UCSD-AML1 (cell line): ENCODE results near the gene INAFM1.

Experiments
- DNase-seq: peaks from one replicate; lab custom pipeline; 2025; ENCODE audit not compliant: unreplicated experiment; lab: John Stamatoyannopoulos, UW

The INAFM1 gene

DNA sequence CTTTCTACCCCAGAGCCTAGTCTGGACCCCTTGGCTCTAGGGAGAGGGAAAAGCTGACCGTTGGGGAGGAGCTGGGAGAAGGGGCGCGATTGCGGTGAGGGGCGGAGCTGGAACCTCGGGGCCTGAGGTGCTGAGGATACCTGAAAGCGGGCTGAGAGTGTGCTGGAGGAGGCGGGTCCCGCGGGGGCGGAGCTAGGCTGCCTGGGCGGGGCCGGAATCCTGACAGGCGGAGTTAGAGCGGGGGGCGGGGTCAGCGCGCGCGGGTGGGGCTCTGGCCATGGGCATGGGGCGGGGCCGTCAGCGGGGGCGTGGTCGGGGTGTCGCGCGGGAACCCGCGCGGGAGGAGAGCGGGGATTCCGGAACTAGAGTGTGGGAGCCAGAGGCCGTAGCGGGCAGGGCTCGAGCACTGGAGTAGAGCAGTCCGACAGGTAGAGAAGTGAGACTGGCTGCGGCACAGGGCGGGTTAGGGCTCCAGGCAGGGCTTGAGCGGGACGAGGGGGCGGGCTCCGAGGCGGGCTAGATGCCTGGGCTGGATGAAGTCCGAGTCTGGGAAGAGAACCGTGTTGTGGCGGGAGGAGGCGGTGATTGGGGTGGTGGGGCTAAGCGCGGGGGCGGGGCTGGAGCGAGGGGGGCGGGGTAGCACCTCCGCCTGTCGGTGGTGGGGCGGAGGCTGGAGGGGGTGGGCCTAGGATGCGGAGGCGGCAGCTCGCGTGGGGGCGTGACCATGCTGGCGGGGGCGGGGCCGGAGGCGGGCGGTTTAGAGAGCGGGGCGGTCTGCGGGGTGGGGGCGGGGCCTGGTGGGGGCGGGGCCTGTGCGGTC, at the start of gene INAFM1:
INAFM1 (plus strand) TSS at position 815 of the 820 bp plus-strand sequence. CDS start 35 bp downstream, outside the sequence.
- peak; percentile 94 for DNase-seq

- DNase-seq: peak; percentile 90
Observed at GRCh38 chr19:47225746-47226425, 48.8 kb upstream of the INAFM1 start.

- DNase-seq: peak; percentile 90
Observed at GRCh38 chr19:47226426-47227351, 48.0 kb upstream of the INAFM1 start.

GRCh38 chr19:47227352-47228167, 47.1 kb upstream of the INAFM1 start:
- peak; percentile 94 for DNase-seq

GRCh38 chr19:47228168-47228936, 46.3 kb upstream of the INAFM1 start:
- DNase-seq: peak; percentile 75

GRCh38 chr19:47228937-47229675, 45.6 kb upstream of the INAFM1 start:
- peak; percentile 44 for DNase-seq

GRCh38 chr19:47229676-47230053, 45.0 kb upstream of the INAFM1 start:
- no peak for DNase-seq

DNA sequence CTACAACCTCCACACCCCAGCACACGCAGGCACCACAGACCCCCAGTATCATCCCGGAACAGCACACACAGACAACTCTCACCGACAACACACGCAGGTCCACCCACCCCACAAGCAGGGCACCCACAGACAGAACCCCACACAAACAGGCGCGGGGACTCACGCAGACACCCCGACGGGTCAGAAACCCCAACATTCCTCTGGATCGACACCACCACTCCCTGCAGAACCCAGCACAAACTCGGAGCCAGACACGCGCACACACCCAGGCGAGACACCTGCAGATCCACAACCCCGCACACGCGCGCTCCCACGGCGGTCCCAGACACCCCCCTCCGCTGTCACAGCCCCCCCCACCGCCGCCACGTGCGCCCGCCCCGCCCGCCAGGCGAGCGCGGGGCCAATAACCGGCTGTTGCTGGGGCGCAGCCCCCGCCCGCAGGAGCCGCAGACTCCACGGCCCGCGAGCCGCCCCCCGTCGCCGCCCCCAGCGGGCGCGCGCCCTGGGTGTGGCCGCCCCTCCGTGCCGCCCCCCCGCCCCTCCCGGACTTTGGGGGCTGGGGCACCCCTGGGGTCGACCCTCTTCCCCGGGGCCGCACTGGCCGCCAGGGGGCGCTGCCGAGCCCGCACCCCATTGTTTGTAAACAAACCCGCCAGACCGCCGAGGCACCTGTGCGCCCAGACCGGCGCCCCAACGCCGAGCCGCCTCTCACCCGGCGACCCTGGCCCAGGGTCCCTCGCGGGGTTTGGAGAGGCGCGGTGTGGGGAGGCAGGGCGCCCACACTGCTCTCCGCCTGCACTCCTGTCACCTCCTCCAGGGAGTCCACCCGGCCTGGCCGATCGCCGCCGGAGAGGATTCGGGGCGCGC, 44.4 kb upstream of the INAFM1 start:
- peak; percentile 75 for DNase-seq

DNA sequence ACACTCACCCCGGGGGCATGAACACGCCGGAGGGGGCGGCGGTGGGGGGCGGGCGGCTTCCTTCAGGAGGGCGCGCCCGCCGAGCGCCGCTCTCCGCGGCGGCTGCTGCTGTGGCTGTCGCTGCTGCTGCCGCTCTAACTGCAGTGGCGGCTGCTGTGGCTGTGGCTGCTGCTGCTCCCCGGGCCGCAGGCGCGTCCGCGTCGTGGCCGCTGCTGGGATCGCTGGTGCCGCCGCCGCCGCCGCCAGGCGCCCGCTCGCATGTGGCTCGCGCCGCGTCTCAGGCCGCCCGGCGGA, 43.8 kb upstream of the INAFM1 start, which contains the start of gene BBC3:
BBC3 (minus strand) TSS at position 279 of the 294 bp plus-strand sequence. CDS start 2,768 bp downstream, outside the sequence.
- DNase-seq: no peak

GRCh38 chr19:47231215-47232054, 43.2 kb upstream of the INAFM1 start:
- DNase-seq: peak; percentile 92

- peak; percentile 53 for DNase-seq
Observed at GRCh38 chr19:47232422-47233211, 42.1 kb upstream of the INAFM1 start.

DNA sequence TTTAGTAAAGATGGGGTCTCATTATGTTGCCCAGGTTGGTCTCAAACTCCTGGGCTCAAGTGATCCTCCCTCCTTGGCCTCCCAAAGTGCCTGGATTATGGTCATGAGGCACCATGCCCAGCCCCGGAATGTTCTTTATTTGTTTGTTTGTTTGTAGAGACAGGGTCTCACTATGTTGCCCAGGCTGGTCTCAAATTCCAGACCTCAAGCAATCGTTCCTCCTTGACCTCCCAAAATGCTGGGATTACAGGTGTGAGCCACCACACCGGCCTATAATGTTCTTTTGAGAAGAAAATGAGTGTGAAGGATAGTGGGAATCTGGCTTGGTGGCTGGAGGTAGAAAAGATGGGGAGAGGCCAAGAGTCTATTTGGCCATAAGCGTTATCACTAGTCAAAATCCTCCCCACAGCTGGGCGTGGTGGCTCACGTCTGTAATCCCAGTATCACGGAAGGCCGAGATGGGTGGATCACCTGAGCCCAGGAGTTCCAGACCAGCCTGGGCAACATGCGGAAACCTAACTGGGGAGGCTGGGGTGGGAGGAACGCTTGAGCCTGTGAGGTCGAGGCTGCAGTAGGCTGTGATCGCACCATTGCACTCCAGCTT, 38.5 kb upstream of the INAFM1 start:
- DNase-seq: no peak

DNA sequence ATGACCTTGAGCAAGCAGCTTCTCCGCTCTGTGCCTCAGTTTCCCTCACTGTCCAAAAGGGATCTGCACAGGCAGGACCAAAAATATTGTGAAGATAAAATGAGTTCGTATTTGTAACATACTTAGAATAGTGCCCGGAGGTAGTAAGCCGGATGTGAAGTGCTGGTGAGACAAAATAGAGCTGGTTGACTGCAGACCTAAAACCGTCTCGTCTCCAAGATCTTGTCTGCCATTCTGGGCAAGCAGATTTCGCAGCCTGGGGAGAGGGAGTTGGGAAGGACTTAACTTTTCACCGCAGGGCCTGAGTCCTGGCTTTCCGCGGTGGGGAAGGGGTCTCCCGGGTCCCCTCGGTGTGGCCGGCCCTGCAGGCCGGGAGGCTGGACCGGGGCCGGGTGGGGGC, 35.5 kb upstream of the INAFM1 start:
- no peak for DNase-seq

DNA sequence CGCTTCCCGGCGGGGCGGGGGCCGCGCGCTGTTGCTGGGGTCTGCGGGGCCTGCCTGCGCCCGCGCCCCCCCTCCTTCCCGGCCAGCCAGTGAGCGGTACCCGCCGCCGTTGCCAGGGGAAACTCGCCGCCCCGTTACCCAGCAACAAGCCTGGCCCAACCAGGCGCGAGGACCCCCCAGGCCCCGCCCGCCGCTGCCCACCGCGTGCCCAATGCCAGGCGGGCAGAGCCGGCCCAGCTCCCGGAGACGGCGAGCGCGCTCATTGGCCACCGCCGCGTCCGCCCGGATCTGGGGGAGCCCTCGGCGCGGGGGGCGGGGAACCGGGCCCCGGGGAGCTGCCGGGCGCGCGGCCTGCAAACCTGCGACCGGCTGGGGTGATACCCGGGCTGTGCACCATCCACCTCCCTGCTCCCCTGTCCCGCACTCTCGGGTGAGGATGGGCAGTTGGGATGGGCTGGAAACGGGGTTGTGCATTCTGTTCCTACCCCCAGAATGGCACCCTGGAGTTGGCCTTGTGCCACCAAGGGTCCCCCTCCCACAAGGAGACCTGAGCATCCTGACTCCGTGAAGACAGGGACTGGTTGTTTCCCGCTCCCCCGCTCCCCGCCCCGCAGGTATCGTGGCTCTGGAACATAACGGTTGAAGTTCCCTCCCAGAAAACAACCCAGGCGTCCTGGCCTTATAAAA, 34.9 kb upstream of the INAFM1 start:
- DNase-seq: no peak

GRCh38 chr19:47240556-47240955, 34.1 kb upstream of the INAFM1 start:
- DNase-seq: no peak
